ENCODE data around the gene DIAPH2.

The DIAPH2 gene

GRCh38 chrX:96684339-96685209 is at the start of gene DIAPH2:
Gene DIAPH2 (plus strand): TSS chrX:96684842.
- DNase-seq (ENCODE audit: low read depth) = no peak
- peak within 1 kb of the TSS; percentile 69 for H3K4me3 ChIP-seq (ENCODE audit: low read length)
- TF ChIP-seq, protein P1, sequence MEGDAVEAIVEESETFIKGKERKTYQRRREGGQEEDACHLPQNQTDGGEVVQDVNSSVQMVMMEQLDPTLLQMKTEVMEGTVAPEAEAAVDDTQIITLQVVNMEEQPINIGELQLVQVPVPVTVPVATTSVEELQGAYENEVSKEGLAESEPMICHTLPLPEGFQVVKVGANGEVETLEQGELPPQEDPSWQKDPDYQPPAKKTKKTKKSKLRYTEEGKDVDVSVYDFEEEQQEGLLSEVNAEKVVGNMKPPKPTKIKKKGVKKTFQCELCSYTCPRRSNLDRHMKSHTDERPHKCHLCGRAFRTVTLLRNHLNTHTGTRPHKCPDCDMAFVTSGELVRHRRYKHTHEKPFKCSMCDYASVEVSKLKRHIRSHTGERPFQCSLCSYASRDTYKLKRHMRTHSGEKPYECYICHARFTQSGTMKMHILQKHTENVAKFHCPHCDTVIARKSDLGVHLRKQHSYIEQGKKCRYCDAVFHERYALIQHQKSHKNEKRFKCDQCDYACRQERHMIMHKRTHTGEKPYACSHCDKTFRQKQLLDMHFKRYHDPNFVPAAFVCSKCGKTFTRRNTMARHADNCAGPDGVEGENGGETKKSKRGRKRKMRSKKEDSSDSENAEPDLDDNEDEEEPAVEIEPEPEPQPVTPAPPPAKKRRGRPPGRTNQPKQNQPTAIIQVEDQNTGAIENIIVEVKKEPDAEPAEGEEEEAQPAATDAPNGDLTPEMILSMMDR (conservative IDR thresholded peaks at IDR 0.05; ENCODE audit: low read depth, low read length) = no peak

- DNase-seq (ENCODE audit: low read depth) = no peak
- TF ChIP-seq, protein P1 (conservative IDR thresholded peaks at IDR 0.05; ENCODE audit: low read depth, low read length) = no peak
Observed at GRCh38 chrX:96650023-96650422, 34.6 kb upstream of the DIAPH2 start.

DNA sequence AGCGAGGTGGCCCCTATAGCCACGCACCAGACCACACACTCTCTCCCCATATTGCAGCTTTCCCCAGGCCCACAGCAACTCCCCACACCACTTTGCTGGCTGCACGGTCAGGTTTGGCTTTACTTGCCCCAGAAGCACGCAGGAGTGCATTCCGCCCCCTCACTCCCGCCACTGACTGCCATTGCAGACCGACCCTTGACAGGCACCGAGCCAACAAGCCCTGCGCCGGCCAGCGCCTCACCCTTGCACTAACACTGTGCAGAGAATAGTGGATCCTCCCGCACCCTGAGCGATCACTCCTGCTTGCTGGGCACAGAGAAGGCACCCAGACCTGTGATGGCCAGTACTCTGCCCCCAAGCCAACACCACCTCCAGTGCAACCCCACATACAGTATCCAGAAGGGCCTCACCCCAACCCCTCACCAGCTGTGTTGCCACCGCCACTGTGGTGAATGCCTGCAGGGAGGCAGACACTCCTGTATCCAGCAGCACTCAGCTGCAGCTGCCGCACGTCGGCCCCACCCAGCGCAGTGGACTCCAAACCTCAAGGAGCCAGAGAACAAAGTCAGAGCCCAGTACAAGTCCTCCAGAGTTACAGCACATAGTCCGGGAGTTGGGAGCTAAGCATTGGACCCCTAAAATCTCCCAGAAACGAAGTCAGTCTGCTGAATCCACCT is 28.6 kb upstream of the DIAPH2 start:
- TF ChIP-seq, protein P1 (conservative IDR thresholded peaks at IDR 0.05; ENCODE audit: low read depth, low read length) = no peak
- no peak overlapping the region for H3K4me3 ChIP-seq (ENCODE audit: low read length)
- no peak for DNase-seq (ENCODE audit: low read depth)

More at GRCh38 chrX:96650023-96650422, 34.6 kb upstream of the DIAPH2 start:
- H3K4me3 ChIP-seq (ENCODE audit: low read length) = no peak overlapping the region

GRCh38 chrX:96682516-96682915 is 2.1 kb upstream of the DIAPH2 start:
- TF ChIP-seq, protein P1 (conservative IDR thresholded peaks at IDR 0.05; ENCODE audit: low read depth, low read length) = no peak
- no peak overlapping the region for H3K4me3 ChIP-seq (ENCODE audit: low read length)
- no peak for DNase-seq (ENCODE audit: low read depth)

DNA sequence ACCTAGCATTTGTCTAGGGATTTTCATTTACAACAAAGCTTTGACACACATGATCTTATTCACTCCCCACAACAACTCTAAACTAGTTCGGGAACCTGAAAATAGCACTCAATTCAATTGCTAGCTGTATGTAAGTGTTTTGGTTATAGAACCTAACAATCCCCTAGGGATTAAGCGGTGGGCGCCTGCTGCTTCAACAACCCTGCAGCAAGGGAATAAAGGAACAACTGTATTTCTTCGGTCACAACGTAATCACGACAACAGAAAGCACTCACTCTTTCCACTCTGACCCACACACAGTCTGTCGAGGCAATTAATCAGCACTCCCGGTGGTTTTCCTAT is 674 bp upstream of the DIAPH2 start:
- TF ChIP-seq, protein P1 (conservative IDR thresholded peaks at IDR 0.05; ENCODE audit: low read depth, low read length) = no peak
- H3K4me3 ChIP-seq (ENCODE audit: low read length) = peak overlapping the region; percentile 69
- no peak for DNase-seq (ENCODE audit: low read depth)

DNA sequence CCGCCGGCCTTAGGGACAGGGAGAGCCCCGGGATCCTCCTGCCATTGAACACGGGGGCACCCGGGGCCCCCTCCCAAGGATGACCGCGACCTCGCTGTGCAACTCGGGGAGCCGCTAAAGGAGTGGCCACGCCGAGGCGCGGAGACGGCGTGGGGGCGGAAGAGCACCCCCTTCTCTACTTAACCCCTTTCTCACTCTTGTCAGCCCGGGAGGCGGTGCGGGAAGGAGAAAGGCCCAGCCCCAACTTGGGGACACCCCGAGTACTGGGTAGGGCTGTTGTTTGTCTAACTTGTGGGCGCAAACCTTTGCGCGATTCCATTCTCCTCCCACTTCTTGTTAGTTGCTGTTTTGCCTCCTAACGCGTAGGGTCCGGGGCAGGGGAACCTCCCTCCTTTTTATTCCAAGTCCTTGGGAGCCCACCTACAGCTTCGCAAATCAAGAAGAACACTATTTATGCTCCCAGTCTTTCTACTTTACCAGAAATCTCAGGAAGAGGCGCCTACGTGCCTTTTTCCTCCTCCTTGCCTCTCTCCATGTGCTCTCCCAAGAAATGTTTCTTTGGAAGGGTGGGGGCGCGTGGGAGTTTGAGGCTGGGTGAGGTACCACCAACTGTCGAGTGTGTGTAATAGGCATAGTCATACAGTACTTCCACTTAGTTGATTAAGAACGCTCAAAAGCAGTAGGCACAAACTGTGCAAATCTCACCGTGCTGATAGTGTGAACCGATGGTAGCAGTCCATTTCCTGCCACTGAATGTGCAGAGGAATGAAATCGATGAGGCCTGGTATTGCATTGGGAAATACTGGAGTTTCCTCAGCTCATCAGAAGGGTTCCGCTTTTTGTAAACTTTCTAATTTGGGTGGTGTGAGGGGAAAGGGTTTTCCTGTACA is 813 bp downstream of the DIAPH2 start:
- DNase-seq (ENCODE audit: low read depth) = no peak
- TF ChIP-seq, protein P1 (conservative IDR thresholded peaks at IDR 0.05; ENCODE audit: low read depth, low read length) = no peak
- H3K4me3 ChIP-seq (ENCODE audit: low read length) = peak overlapping the region; percentile 69

Data from retinal pigment epithelial cell (primary cell).